HG03039 (cell line): Measurements from ENCODE around the gene KNDC1.

ENCODE experiments used
- ATAC-seq: cut with Tn5 transposase; IDR thresholded peaks from one replicate; pipeline ENCODE4 v1.9.1; 2021; ENCODE audit warnings: mild to moderate bottlenecking, moderate library complexity; ENCODE audit not compliant: unreplicated experiment

KNDC1 gene

DNA sequence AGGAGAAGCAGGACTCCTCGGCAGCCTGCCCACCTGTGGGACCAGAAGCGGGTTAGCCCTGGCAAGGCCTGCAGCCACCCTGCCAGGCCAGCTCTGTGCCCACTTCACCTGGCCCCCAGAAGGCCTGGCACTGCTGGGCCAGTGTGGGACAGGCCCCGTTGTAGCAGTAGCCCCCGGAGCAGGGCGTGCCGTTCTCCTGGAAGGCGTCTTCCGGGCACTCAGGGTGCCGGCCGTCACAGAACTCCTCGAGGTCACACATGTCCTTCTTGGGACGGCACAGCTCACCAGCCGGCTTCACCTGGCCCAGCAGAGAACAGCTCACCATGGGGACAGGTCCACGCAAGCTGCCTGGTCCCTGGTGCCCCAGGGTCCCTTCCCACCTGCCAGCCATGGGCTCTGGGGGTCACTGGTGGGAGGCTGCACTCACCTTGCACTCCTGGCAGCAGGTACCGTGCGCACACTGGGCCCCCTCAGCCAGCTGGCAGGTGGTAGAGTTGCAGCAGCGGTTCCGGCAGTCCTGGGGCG, 110.8 kb downstream of the KNDC1 start:
- ATAC-seq: no peak

DNA sequence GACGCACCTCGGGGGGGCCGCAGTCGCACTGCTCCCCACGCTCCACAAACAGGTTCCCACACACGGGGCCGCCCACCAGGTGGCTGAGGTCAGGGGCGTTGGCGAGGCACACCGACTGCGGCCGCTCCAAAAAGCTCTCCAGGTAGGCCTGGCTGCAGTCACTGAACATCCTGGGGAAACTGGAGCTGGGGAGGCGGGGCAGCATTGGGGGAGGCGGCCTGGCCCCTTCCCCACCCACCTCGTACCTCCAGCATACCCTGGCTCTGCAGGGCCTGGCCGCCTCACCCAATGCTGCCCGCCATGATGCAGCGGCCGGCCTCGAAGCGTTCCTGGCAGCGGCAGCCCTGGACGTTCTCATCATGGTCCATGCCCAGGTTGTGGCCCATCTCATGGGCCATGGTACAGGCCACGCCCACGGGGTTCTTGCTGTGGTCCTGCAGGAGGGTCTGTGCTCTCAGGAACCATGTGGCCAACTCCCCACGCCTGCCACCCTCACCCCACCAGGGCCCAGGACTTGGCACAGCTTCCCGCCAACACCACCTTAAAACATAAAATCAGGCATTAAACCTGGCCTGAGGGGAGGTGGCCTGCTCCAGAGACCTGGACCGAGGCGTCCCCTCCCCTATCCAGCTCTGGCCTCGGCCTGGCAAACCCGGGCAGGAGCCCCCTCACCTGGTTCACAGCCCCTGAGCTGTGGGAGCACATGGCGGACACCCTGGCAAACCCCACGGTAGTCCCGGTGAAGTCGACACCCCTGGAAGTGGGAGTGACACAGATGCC, 111.7 kb downstream of the KNDC1 start:
- ATAC-seq: no peak

DNA sequence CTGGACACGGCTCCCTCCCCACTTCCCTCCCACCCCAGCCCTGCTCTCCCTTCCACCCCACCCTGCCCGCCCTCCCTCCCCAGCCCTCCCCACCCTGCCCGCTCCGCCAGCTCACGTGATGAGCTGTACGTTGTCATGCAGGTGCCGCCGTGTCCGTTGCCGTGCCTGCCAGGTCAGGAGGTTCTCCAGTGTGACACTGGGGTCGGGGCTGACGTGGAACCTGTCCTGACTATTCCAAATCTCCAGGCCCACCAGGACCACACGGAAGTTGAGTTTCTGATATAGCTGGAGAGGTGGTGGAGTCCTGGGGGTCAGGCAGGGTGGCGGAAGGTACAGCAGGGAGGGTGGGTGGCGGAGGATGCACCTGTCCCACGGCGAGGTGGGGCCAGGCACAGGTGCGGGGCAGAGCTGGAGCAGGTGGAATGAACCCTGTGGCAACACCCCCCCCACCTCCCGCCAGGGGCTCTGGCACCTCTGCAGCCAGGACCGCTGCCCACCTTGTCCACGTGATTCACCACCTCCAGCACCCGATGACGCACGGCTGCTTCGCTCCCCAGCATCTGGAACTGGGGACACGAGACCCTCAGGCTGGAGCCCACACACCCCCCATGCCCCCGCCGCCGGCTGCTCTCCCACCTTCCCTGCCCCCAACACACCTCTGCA, 112.4 kb downstream of the KNDC1 start:
- no peak for ATAC-seq

DNA sequence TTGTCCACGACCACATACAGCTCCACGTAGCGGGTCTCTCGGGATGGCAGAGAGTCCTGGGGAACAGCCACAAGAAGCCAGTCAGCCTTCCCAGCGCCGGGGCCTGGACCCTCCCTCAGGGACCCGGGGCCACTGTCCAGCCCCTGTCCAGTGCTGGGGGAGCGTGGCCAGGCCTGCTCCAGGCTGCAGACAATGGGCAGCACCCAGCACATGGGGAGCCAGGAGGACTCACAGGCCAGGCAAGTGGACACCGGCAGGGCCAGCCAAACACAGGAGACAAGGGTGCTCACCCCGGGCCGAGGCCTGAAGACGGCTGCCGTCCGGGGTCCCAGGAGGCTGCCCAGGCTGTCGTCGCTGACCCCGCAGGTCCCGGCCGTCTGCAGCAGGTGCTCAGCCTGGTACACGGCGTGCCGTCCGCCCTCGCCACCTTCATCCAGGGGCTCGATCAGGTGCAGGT, 113.0 kb downstream of the KNDC1 start:
- no peak for ATAC-seq

DNA sequence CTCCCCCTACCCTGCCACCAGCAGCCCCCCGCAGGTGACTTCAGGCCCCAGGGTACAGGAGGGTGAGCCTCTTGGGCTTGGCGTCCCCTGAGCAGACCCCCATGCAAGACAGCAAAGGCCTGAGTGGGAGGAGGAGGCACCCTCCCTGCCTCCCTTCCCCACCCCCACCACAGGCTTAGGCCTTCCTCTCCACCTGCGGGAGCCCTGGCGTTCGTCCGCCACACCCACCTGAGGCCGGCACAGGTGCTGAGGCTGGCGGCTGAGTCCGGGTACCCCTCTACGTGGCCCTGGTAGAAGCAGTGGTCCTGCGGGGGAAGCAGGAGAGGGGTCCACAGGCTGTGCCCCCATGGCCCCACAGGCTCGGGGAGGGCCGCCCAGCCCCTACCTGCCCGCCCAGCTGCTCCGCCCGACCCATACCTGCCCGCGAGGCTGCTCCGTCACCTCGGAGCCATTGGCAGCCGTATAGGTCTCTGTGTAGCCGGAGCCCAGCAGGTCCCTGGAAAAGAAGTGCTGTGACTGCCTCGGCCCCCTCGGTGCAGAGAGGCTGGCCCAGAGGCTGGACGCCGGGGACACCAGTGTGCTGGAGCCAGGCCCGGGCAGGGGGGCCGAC, 113.6 kb downstream of the KNDC1 start:
- no peak for ATAC-seq

DNA sequence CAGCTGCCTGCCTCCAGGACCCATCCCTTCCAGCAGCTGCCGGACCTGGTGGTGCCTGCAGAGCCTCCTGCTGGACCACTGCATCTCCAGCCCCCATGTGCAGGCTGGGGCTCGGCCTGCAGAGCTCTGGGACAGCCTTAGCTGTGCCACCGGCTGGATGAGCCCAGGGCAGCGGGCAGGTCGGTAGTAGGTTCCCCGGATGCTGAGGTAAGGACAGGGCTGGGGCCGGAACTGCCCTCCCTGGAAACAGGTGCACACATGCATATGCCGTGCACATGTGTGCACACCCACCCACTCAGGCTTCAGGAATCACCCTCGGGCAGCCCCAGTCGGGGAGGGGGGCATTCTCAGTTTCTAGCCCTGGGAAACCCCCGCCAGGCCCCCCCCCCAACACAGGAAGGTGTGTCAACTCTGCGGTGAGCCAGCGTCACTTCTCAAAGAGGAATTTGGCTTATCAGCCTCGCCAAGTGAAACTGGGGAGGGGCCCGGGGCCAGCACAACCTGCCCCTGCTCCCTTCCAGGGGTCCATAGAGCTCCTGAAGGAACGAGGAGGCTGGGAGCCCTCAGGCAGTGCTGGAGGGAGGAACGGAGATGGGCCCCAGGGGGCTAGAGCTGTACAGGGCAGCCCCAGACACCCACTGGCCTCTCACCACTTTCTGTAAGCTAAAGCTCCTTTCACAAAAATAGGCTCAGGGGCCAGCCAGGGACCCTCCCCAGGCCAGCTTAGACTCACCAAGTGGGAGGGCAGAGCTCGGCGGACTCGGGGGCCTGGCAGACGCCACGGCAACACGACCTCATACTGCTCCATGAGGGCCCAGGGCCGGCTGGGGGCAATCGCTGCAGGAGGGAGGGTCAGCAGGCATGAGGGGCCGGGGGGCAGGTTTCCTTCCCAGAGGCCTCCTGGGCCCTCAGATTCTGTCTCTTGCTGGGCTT, 115.0 kb downstream of the KNDC1 start:
- peak; percentile 31 for ATAC-seq

DNA sequence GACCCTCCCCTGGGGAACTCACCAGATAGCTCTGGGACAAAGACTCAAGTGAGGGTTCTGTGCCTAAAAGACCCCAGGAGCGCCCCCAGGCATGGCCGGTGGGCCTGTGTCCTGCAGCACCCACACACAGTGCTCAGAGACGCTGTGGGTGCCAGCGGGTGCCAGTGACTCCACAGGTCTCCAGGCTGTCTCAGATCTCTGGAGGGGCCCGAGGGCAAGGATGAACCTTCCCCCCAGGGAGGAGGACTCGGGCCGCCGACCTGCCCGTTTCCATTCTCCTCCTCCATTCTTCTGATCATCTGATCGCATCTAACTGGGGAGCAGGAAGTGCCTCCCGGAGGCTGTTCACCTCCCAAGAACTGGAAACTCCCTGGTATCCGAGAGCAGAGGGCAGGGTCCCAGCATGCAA, 115.7 kb downstream of the KNDC1 start:
- peak; percentile 22 for ATAC-seq
